Esophagus (tissue), 2 donors: ENCODE results near the gene SVIL. TPM values are rescaled to one million over a fixed set of nuclear protein-coding genes. Genes with fewer than 3 reads are reported as not detected.
"Not testable (repeated sequence)": the region's sequence is repeated elsewhere in the genome, so short reads cannot be mapped to it uniquely, and the experiment has no call there.

Experiments
- H3K27ac ChIP-seq, 2 donors: one replicate each; pipeline ENCODE4 v1.5.1; 2013; ENCODE audit warnings: low read depth in 2 of 2, mild to moderate bottlenecking in 2 of 2, inconsistent platforms in 1 of 2, low read length in 1 of 2, moderate library complexity in 1 of 2
- H3K27me3 ChIP-seq, 2 donors: one replicate each; pipeline ENCODE4 v1.6.1; 2013; ENCODE audit warnings: low read length in 2 of 2, control low read depth in 1 of 2, mild to moderate bottlenecking in 1 of 2; ENCODE audit not compliant: insufficient read depth in 2 of 2, control insufficient read depth in 1 of 2
- H3K36me3 ChIP-seq, 2 donors: one replicate each; pipeline ENCODE4 v1.6.1; 2013; ENCODE audit warnings: low read length in 1 of 2; ENCODE audit not compliant: control insufficient read depth in 2 of 2, insufficient read depth in 2 of 2
- H3K4me1 ChIP-seq, 2 donors: one replicate each; pipeline ENCODE4 v1.6.1; 2013; ENCODE audit warnings: low read length in 1 of 2; ENCODE audit not compliant: control insufficient read depth in 2 of 2, insufficient read depth in 2 of 2
- H3K4me3 ChIP-seq, 2 donors: one replicate each; pipeline ENCODE4 v1.5.1; 2013; ENCODE audit warnings: low read length in 2 of 2, mild to moderate bottlenecking in 2 of 2, low read depth in 1 of 2, moderate library complexity in 1 of 2
- H3K9me3 ChIP-seq, 2 donors: one replicate each; pipeline ENCODE4 v1.6.1; 2013; ENCODE audit warnings: mild to moderate bottlenecking in 2 of 2, low read depth in 1 of 2, low read length in 1 of 2, moderate library complexity in 1 of 2; ENCODE audit not compliant: control insufficient read depth in 2 of 2, insufficient read depth in 1 of 2
- WGBS, 2 donors: extraction: QIAGEN DNeasy Blood & Tissue Kit; methylation state at CpG; one replicate each; pipeline ENCODE4 v1.1.7; 2013; 5-methylcytosine and 5-hydroxymethylcytosine counted together
- polyA plus RNA-seq, 2 donors: library from polyadenylated mRNA; stranded (reverse); fragments of 200-250 nt; gene quantifications; one replicate each; pipeline ENCODE4 v1.2.3, GENCODE V29; 2013
- donor health status: healthy with polysubstance abuse.
- donor health status: Bipolar disorder and iron deficiency.

Gene SVIL
- polyA plus RNA-seq, 2 donors, result 22.3 to 35.2 TPM

DNA sequence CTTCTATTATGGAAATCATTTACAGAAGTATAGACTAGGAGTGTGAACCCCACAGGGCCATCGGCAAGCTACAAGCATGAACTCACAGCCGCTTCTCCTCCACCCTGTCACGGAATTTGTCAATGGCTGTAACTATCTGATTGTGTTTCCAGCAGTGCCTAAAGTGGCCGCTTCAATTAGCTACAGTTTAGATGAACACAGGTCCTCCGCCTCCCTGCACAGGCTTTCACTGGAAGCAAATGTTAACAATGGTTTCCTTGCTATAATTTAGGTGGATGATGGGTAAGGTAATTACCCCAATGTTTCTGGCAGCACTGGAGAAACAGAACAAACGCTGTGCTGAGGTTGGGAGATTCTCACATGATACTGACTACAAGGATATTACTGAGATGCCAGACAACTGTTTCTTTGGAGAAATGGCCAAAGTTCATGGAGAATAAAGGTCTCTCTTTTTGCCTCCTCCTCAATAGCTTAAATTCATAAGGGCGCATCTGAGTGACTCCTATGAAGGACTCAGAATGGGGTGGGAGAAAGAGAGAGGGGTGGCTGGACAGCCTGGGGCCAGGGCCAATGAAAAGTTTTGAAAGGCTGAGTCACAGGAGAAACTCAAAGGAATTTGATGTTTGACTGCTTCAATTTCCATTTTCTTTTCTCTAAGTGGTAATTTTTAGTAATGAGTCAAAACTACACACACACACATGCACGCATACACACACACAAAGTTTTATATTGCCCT lies 78.9 kb downstream of the SVIL start:
- 69 to 78% methylated on average over 8 of the region's 8 CpGs for WGBS, 2 donors
- Histone ChIP-seq H3K36me3 (peaks cover 5 to 16% of the 10 kb centered on the region in 2 donors), H3K4me1 (no peaks in the 10 kb centered on the region), H3K27ac (peak overlapping the region in 1 of 2 donors; percentile 68), H3K4me3 (no peak overlapping the region), H3K9me3 (no peaks in the 10 kb centered on the region), H3K27me3 (no peaks in the 10 kb centered on the region)

DNA sequence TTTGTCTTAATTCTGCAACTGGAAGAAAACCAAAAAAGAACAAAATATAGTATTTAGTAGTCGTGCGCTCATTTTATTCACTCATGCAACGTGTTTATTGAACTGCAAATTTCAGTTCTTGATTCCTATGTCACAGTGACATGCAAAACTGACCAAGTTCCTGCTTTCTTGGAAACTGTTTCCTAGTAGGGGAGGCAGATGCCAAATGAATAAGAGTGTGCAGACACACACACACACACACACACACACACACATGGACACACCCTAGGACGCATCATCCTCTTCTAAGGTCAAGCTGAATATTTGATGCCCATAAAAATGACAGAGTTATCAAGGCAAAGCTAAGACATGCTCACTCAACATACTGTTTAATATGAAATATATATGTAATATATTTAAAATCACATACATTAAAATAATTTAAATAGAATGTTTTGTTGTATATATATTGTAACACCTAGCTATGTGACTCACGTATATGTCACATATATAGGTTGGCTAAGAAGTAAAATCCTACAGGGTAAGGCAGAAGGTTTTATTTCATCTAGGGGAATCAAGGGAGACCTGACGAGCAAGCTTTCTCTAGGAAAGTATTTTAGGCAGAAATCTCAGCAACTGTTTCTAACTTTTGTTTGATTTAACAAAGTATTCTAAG lies 79.6 kb downstream of the SVIL start:
- WGBS, 2 donors, result 73 to 75% methylated on average over 6 of the region's 6 CpGs
- Histone ChIP-seq H3K4me1 (no peaks in the 10 kb centered on the region), H3K27me3 (no peaks in the 10 kb centered on the region), H3K36me3 (peaks cover 9 to 22% of the 10 kb centered on the region in 2 donors), H3K9me3 (no peaks in the 10 kb centered on the region), H3K27ac (no peak overlapping the region), H3K4me3 (no peak overlapping the region)

DNA sequence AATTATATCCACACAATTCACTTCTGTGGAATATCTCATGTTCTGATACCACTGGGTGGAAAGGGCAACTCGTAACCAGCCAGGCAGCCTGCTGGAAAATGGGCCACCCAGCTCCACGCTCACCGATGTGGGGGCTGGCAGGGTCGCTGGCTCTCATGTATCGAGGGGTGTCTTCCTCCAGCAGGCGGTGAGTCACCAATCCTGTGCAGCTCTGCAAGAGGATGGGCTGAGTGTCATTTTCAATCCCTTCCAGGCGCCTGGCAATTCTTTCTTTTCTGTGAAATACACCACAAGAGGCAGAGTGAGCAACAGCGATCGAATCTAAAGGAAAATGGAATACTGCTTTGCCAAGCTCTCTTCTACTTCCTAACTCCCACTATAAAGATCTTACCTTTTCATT lies 80.1 kb downstream of the SVIL start:
- Histone ChIP-seq H3K27ac (no peak overlapping the region), H3K4me1 (no peaks in the 10 kb centered on the region), H3K27me3 (no peaks in the 10 kb centered on the region), H3K4me3 (no peak overlapping the region), H3K9me3 (no peaks in the 10 kb centered on the region), H3K36me3 (peaks cover 9 to 19% of the 10 kb centered on the region in 2 donors)
- WGBS, 2 donors, result 83 to 87% methylated on average over 9 of the region's 9 CpGs

DNA sequence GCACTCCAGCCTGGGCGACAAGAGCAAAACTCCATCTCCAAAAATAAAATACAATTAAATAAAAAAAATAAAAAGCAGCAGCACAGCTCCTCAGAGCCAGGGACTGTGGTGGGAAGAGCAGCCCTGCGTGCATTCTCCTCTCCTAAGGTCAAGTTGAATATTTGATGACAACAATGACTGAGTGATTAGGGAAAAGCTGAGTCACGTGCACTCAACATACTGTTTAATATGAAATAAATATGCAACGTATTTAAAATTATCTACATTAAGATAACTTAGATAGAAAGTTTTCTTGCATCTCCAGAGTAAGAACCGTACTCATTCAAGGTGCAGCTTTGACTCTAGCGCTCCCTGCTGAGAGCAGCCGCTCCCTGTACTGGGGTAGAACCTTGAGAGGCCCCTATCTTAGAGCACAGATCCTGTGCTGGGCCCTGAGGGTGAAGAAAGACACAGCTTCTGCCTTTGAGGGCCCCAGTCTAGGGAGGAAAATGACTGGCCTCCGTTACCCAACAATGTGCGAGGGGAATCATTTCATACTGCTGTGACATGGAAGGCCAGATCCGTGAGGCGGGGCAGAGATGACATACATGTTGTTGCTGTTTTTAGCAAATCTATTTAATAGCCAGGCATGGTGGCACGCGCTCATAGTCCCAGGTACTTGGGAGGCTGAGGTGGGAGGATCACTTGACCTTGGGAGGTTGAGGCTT lies 81.1 kb downstream of the SVIL start:
- Histone ChIP-seq H3K36me3 (peaks cover 9 to 19% of the 10 kb centered on the region in 2 donors), H3K27ac (no peak overlapping the region)
- WGBS, 2 donors, result 87 to 88% methylated on average over 13 of the region's 13 CpGs

DNA sequence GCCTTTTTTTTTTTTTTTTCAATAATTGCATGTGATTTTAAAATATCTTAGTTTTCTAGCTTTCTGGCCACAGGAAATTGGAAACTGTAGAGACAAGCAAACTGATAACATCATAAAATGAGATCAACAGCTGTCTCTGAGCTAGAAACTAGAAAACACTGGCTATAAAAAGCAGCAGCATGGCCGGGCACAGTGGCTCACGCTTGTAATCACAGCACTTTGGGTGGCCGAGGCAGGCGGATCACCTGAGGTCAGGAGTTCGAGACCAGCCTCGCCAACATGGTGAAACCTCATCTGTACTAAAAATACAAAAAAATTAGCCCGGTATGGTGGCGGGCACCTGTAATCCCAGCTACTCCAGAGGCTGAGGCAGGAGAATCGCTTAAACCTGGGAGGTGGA lies 81.7 kb downstream of the SVIL start:
- not testable (repeated sequence) for H3K4me3 ChIP-seq, H3K4me1 ChIP-seq, H3K27ac ChIP-seq, H3K27me3 ChIP-seq, H3K9me3 ChIP-seq
- WGBS, 2 donors, result 93 to 94% methylated on average over 9 of the region's 9 CpGs
- H3K36me3 ChIP-seq, result peaks cover 9 to 19% of the 10 kb centered on the region in 2 donors

More for the DNA sequence above, 81.1 kb downstream of the SVIL start:
- H3K27me3 ChIP-seq, result no peaks in the 10 kb centered on the region
- no peaks in the 10 kb centered on the region for H3K4me1 ChIP-seq
- H3K4me3 ChIP-seq, result no peak overlapping the region
- no peaks in the 10 kb centered on the region for H3K9me3 ChIP-seq

DNA sequence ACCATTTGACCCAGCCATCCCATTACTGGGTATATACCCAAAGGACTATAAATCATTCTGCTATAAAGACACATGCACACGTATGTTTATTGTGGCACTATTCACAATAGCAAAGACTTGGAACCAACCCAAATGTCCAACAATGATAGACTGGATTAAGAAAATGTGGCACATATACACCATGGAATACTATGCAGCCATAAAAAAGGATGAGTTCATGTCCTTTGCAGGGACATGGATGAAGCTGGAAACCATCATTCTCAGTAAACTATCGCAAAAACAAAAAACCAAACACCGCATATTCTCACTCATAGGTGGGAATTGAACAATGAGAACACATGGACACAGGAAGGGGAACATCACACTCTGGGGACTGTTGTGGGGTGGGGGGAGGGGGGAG lies 85.3 kb downstream of the SVIL start:
- 100% methylated on average over 2 of the region's 3 CpGs for WGBS, 2 donors
- H3K36me3 ChIP-seq, result peaks cover 14 to 20% of the 10 kb centered on the region in 2 donors
- not testable (repeated sequence) for H3K27me3 ChIP-seq, H3K4me1 ChIP-seq, H3K9me3 ChIP-seq, H3K27ac ChIP-seq, H3K4me3 ChIP-seq

DNA sequence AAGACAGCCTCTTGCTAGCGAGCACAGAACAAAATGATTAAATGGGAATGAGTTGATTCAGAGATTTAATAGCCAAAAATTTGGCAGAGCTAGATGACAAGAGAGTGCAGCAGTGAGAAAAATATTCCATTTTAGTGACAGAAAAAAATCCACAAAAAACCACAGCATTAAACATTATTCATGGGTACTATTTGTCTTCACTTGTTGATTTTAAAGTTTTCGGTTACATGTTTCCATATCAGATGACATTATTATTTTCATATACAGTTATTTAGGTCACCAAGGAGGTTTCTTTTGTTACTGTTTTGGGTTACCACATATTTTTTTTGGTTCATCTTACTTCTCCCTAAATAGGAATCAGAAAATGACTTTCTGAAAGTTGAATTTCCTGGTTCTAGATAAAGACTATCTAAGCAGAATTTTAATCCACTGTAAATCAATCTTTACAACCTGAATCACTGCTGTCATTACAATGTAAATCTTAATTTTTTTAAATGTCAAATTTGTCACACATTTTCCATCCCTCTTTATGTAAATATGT lies 87.9 kb downstream of the SVIL start:
- H3K4me3 ChIP-seq, result no peak overlapping the region
- H3K27ac ChIP-seq, result no peak overlapping the region
- H3K9me3 ChIP-seq, result no peaks in the 10 kb centered on the region
- no peaks in the 10 kb centered on the region for H3K4me1 ChIP-seq
- H3K36me3 ChIP-seq, result peaks cover 9 to 15% of the 10 kb centered on the region in 2 donors
- WGBS, 2 donors, result 74 to 79% methylated on average over 2 of the region's 2 CpGs
- no peaks in the 10 kb centered on the region for H3K27me3 ChIP-seq

DNA sequence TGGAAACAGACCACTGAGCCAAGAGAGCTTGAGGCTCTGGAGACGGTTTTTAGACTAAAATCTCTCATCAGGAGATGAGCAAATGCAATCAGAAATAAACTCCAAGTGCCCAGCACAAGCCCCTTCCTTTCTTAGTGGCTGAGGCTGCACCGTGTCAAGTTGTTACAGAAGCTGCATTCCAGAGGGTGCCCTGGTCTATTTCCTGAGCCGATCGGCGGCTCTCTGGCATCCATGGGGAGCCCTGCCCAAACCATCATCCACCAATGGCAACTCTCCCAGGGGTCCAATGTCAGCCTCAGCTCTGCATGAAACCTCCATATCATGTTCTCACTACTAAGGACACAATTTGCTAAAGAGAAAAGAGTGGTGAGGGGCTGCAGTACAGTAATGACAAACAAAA lies 89.6 kb downstream of the SVIL start:
- 69 to 77% methylated on average over 5 of the region's 5 CpGs for WGBS, 2 donors
- Histone ChIP-seq H3K27me3 (no peaks in the 10 kb centered on the region), H3K36me3 (peaks cover 5 to 6% of the 10 kb centered on the region in 2 donors), H3K9me3 (no peaks in the 10 kb centered on the region), H3K27ac (no peak overlapping the region), H3K4me1 (no peaks in the 10 kb centered on the region), H3K4me3 (no peak overlapping the region)

DNA sequence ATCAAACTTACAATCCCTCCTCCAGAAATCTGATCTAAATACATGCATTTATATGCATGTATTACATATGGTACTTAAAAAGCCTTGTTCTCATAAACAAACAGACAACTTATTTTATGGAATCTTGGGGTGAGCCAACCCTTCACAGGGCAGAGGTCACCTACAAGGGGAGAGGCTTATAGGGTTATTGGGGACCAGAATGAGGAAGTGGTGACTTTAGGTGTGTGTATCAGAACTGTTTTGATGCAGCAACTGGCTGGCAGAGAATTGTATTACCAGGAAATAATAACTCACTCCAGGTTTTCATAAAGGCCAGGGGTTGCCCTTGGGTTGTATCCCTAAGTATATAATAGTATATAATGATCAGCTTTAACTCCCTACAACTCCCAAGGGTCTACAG lies 91.1 kb downstream of the SVIL start:
- Histone ChIP-seq H3K9me3 (no peaks in the 10 kb centered on the region), H3K27ac (no peak overlapping the region), H3K36me3 (peaks cover 5 to 6% of the 10 kb centered on the region in 2 donors), H3K27me3 (no peaks in the 10 kb centered on the region), H3K4me3 (no peak overlapping the region), H3K4me1 (no peaks in the 10 kb centered on the region)
